H1 (cell line): ENCODE results near the gene IRGQ. TPM values are rescaled to one million over a fixed set of nuclear protein-coding genes. Genes with fewer than 3 reads are reported as not detected.

Source experiments
- ATF3 ChIP-seq: IDR thresholded peaks from 2 replicates; pipeline ENCODE4 v1.6.1; 2011; ENCODE audit warnings: low read depth, mild to moderate bottlenecking, low read length; ENCODE audit not compliant: insufficient read depth
- BACH1 ChIP-seq: IDR thresholded peaks from 2 replicates; pipeline ENCODE4 v1.6.1; 2012; ENCODE audit warnings: low read length, improper control_type of control experiment
- HDAC6 ChIP-seq: IDR thresholded peaks from one replicate; pipeline ENCODE4 v1.7.1; 2012; ENCODE audit warnings: low read depth, mild to moderate bottlenecking, inconsistent platforms, low read length, moderate library complexity
- SUZ12 ChIP-seq: fragments of 200-600 bp; sonication (generic); IDR thresholded peaks from 2 replicates; pipeline ENCODE4 v1.6.1; 2012; ENCODE audit warnings: mild to moderate bottlenecking, inconsistent platforms, low read length, moderate library complexity, mixed read lengths
- ZNF274 ChIP-seq: IDR thresholded peaks from 2 replicates; pipeline ENCODE4 v1.7.0; 2012; ENCODE audit warnings: low read length, borderline replicate concordance; ENCODE audit errors: extremely low read depth
- polyA plus RNA-seq, 7 experiments: library from polyadenylated mRNA; depleted of rRNA in 3 of 7; stranded (reverse) in 5 of 7; unstranded in 2 of 7; fragments of >200 nt in 5 of 7; fragments of 200-250 nt in 2 of 7; gene quantifications; 1 replicate in 5 of 7; 2 replicates in 1 of 7; 4 replicates in 1 of 7; pipeline versions ENCODE4 v1.2.1 to v1.2.3, GENCODE V29; 2011 to 2013; ENCODE audit warnings: missing spikeins in 2 of 7, mixed read lengths in 2 of 7
- total RNA-seq: library from RNA; stranded (reverse); fragmentation: NEBNext Ultra II Directional; extraction: Animal tissue kit (Norgen Biotek cat#: 25700); gene quantifications from 2 replicates; pipeline ENCODE4 v1.2.1, GENCODE V29; 2021
- TF ChIP-seq, protein P1 (sequence below): fragments of 300-600 bp; sonication (generic); IDR thresholded peaks from 2 replicates; pipeline ENCODE4 v1.7.1; 2012; ENCODE audit warnings: low read length, moderate library complexity, mild to moderate bottlenecking, inconsistent platforms; ENCODE audit not compliant: insufficient replicate concordance

Gene IRGQ
- total and polyA plus RNA-seq, 2 of the 8 experiments (the other 6 are each of a cell fraction or from before 2014, with no cell fraction given) = 16.0 to 42.9 TPM

DNA sequence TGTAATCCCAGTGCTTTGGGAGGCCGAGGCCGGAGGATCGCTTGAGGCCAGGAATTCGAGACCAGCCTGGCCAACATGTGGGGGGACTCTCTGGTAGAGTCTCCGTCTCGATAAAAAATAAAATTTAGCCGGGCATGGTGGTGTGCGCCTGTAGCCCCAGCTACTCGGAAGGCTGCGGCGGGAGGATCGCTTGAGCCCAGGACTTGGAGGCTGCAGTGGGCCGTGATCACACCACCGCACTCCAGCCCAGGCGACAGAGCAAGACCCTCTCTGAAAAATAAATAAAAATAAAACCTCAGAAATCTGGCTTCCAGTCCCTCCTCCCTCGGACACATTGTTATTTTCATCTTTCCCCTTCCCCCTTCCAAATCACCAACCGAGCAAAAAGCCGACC is 332 bp downstream of the IRGQ start (continued):
- TF ChIP-seq ATF3 = no peak
- no peak for TF ChIP-seq HDAC6
- TF ChIP-seq BACH1 = no peak
- no peak for TF ChIP-seq ZNF274
- TF ChIP-seq, protein P1, sequence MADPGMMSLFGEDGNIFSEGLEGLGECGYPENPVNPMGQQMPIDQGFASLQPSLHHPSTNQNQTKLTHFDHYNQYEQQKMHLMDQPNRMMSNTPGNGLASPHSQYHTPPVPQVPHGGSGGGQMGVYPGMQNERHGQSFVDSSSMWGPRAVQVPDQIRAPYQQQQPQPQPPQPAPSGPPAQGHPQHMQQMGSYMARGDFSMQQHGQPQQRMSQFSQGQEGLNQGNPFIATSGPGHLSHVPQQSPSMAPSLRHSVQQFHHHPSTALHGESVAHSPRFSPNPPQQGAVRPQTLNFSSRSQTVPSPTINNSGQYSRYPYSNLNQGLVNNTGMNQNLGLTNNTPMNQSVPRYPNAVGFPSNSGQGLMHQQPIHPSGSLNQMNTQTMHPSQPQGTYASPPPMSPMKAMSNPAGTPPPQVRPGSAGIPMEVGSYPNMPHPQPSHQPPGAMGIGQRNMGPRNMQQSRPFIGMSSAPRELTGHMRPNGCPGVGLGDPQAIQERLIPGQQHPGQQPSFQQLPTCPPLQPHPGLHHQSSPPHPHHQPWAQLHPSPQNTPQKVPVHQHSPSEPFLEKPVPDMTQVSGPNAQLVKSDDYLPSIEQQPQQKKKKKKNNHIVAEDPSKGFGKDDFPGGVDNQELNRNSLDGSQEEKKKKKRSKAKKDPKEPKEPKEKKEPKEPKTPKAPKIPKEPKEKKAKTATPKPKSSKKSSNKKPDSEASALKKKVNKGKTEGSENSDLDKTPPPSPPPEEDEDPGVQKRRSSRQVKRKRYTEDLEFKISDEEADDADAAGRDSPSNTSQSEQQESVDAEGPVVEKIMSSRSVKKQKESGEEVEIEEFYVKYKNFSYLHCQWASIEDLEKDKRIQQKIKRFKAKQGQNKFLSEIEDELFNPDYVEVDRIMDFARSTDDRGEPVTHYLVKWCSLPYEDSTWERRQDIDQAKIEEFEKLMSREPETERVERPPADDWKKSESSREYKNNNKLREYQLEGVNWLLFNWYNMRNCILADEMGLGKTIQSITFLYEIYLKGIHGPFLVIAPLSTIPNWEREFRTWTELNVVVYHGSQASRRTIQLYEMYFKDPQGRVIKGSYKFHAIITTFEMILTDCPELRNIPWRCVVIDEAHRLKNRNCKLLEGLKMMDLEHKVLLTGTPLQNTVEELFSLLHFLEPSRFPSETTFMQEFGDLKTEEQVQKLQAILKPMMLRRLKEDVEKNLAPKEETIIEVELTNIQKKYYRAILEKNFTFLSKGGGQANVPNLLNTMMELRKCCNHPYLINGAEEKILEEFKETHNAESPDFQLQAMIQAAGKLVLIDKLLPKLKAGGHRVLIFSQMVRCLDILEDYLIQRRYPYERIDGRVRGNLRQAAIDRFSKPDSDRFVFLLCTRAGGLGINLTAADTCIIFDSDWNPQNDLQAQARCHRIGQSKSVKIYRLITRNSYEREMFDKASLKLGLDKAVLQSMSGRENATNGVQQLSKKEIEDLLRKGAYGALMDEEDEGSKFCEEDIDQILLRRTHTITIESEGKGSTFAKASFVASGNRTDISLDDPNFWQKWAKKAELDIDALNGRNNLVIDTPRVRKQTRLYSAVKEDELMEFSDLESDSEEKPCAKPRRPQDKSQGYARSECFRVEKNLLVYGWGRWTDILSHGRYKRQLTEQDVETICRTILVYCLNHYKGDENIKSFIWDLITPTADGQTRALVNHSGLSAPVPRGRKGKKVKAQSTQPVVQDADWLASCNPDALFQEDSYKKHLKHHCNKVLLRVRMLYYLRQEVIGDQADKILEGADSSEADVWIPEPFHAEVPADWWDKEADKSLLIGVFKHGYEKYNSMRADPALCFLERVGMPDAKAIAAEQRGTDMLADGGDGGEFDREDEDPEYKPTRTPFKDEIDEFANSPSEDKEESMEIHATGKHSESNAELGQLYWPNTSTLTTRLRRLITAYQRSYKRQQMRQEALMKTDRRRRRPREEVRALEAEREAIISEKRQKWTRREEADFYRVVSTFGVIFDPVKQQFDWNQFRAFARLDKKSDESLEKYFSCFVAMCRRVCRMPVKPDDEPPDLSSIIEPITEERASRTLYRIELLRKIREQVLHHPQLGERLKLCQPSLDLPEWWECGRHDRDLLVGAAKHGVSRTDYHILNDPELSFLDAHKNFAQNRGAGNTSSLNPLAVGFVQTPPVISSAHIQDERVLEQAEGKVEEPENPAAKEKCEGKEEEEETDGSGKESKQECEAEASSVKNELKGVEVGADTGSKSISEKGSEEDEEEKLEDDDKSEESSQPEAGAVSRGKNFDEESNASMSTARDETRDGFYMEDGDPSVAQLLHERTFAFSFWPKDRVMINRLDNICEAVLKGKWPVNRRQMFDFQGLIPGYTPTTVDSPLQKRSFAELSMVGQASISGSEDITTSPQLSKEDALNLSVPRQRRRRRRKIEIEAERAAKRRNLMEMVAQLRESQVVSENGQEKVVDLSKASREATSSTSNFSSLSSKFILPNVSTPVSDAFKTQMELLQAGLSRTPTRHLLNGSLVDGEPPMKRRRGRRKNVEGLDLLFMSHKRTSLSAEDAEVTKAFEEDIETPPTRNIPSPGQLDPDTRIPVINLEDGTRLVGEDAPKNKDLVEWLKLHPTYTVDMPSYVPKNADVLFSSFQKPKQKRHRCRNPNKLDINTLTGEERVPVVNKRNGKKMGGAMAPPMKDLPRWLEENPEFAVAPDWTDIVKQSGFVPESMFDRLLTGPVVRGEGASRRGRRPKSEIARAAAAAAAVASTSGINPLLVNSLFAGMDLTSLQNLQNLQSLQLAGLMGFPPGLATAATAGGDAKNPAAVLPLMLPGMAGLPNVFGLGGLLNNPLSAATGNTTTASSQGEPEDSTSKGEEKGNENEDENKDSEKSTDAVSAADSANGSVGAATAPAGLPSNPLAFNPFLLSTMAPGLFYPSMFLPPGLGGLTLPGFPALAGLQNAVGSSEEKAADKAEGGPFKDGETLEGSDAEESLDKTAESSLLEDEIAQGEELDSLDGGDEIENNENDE = no peak
- TF ChIP-seq SUZ12 = no peak
